Stimulated activated naive B cell treated with anti-CD40 and anti-IgM and Interleukin-4, amounts not matched to agents 10 μg/mL and 1 μg/mL and 100 μg/mL, for 72 hours (primary cell): Measurements from ENCODE around the gene SYN1.

Experiments used
- ATAC-seq, 2 donors: fragments of 150-1000 bp; cut with Tn5 transposase; replicated peaks; 2 replicates each; pipeline ENCODE4 v1.10.0; 2021; ENCODE audit warnings: moderate library complexity in 1 of 2
- DNase-seq: peaks from one replicate; pipeline ENCODE4 v3.0.0; 2021
- H3K27ac Mint-ChIP-seq: one replicate; pipeline ENCODE4 v1.8.0; 2022; ENCODE audit warnings: mild to moderate bottlenecking, mixed read lengths
- H3K27me3 Mint-ChIP-seq, 2 donors: one replicate each; pipeline ENCODE4 v1.8.0; 2022; ENCODE audit warnings: mixed read lengths in 2 of 2
- H3K36me3 Mint-ChIP-seq, 2 donors: one replicate each; pipeline ENCODE4 v1.8.0; 2022; ENCODE audit warnings: mixed read lengths in 2 of 2, mild to moderate bottlenecking in 1 of 2
- H3K4me1 Mint-ChIP-seq, 2 donors: one replicate each; pipeline ENCODE4 v1.8.0; 2022; ENCODE audit warnings: mixed read lengths in 2 of 2, mild to moderate bottlenecking in 1 of 2
- H3K4me3 Mint-ChIP-seq, 2 donors: one replicate each; pipeline ENCODE4 v1.8.0; 2022; ENCODE audit warnings: mild to moderate bottlenecking in 2 of 2, mixed read lengths in 2 of 2, moderate library complexity in 1 of 2
- H3K9me3 Mint-ChIP-seq, 2 donors: one replicate each; pipeline ENCODE4 v1.8.0; 2022; ENCODE audit warnings: mixed read lengths in 2 of 2, mild to moderate bottlenecking in 1 of 2

Gene SYN1

DNA sequence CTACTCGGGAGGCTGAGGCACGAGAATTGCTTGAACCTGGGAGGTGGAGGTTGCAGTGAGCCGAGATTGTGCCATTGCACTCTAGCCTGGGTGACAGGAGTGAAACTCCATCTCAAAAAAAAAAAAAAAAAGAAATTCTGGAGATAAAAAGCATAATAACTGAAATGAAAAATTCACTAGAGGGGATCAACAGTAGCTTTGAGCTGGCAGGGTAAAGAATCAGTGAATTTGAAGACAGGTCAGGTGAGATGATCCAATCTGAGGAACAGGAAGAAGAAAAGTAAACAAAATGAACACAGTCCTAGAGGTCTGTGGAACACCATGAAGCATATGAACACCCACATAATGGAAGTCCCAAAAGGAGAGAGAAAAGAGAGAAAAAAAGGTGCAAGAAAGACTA lies 22.4 kb downstream of the SYN1 start:
- H3K27me3 Mint-ChIP-seq, result no peaks in the 10 kb centered on the region
- peaks cover 5 to 22% of the 10 kb centered on the region in 2 donors for H3K9me3 Mint-ChIP-seq
- ATAC-seq (no peak), DNase-seq (no peak)
- H3K36me3 Mint-ChIP-seq, result peaks cover 0 to 4% of the 10 kb centered on the region in 2 donors
- no peak overlapping the region for H3K4me3 Mint-ChIP-seq
- H3K27ac Mint-ChIP-seq, result no peak overlapping the region
- no peaks in the 10 kb centered on the region for H3K4me1 Mint-ChIP-seq

DNA sequence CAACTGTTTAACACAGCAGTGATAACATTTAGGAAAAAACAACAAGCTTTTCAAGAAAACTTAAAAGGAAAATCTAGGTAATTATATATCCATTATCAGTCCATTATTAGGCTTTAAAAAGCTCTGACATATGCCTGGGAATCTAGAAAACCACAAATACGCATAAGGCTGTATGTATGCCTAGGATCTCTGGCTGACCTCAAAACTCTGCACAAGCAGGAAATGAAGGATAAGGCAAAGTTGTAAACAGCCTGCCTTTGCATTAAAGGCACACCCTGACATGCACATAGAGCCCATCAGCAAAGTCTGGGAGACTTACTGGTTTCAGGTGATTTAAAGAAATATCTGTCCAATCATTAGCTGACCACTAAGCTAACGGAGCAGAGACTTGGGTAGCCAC lies 23.4 kb downstream of the SYN1 start:
- no peaks in the 10 kb centered on the region for H3K27me3 Mint-ChIP-seq
- DNase-seq (no peak), ATAC-seq (no peak)
- no peaks in the 10 kb centered on the region for H3K4me1 Mint-ChIP-seq
- peaks cover 5 to 22% of the 10 kb centered on the region in 2 donors for H3K9me3 Mint-ChIP-seq
- peaks cover 0 to 4% of the 10 kb centered on the region in 2 donors for H3K36me3 Mint-ChIP-seq
- H3K27ac Mint-ChIP-seq, result no peak overlapping the region
- no peak overlapping the region for H3K4me3 Mint-ChIP-seq

DNA sequence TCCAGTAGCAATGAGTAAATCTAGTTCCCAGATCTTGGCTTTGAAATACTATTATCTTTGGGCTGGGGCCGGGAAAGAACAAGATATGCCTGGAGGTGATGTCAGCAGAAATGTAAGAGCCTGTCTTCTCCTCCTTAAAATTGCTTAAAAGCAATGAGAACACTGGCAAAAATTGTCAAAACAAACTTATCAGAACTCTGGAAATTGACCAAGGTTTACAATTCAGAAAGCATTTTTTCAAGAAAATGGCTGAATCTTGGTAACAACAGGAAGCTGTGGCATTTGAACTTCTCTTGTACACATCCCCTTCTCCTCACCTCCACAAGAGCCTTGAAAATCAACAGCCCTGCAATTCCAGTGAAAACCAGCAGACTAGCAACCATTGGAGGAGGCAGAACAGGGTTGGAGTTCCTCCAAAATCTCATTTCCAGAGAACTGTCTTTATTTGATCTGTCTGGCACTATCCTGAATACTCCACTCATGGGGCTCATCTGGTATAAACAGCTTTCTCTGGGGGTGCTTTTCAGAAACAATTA lies 23.9 kb downstream of the SYN1 start:
- H3K4me1 Mint-ChIP-seq, result no peaks in the 10 kb centered on the region
- no peak overlapping the region for H3K4me3 Mint-ChIP-seq
- ATAC-seq, result no peak
- no peaks in the 10 kb centered on the region for H3K27me3 Mint-ChIP-seq
- H3K9me3 Mint-ChIP-seq, result peaks cover 5 to 20% of the 10 kb centered on the region in 2 donors
- H3K36me3 Mint-ChIP-seq, result peaks cover 0 to 4% of the 10 kb centered on the region in 2 donors
- no peak for DNase-seq
- no peak overlapping the region for H3K27ac Mint-ChIP-seq

DNA sequence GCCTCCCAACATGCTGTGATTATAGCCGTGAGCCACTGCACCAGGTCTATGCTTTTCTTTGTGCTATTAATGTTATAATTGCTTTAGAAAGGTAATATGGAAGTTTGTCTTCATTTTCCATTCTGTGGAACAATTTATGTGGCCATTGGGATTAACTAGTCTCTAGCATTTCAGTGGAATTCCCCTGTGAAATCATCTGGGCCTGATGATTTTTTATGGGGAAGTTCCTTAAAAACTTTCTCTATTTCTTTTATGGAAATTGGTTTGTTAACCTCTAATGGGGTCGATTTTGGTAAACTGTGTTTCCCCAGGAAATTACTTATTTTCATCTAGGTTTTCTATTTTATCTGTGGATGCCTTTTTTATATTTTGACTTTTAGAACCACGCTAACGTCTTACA lies 26.1 kb downstream of the SYN1 start:
- H3K36me3 Mint-ChIP-seq, result peaks cover 0 to 4% of the 10 kb centered on the region in 2 donors
- H3K4me3 Mint-ChIP-seq, result no peak overlapping the region
- DNase-seq, result no peak
- no peaks in the 10 kb centered on the region for H3K4me1 Mint-ChIP-seq
- peaks cover 5 to 9% of the 10 kb centered on the region in 2 donors for H3K9me3 Mint-ChIP-seq
- no peaks in the 10 kb centered on the region for H3K27me3 Mint-ChIP-seq
- ATAC-seq, result no peak
- H3K27ac Mint-ChIP-seq, result no peak overlapping the region

DNA sequence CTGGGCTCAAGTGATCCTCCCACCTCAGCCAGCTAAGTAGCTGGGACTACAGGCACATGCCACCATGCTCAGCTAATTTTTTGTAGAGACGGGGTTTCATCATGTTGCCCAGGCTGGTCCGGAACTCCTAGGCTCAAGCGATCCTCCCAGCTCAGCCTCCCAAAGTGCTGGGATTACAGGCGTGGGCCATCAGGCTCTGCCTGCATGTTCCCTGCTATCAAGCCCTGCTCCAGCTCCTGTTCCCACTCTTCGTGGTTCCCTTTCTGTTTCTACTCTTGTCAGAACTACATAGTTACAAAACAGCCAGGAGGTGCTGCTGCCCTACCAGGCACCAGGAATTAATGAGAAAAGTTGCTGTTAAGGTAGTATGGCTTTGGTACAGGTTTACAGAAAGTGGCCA lies 28.7 kb downstream of the SYN1 start:
- H3K27ac Mint-ChIP-seq, result no peak overlapping the region
- no peak for ATAC-seq
- H3K9me3 Mint-ChIP-seq, result no peaks in the 10 kb centered on the region
- no peaks in the 10 kb centered on the region for H3K4me1 Mint-ChIP-seq
- DNase-seq, result no peak
- peaks cover 0 to under 1% of the 10 kb centered on the region in 2 donors for H3K27me3 Mint-ChIP-seq
- H3K36me3 Mint-ChIP-seq, result no peaks in the 10 kb centered on the region
- H3K4me3 Mint-ChIP-seq, result no peak overlapping the region

DNA sequence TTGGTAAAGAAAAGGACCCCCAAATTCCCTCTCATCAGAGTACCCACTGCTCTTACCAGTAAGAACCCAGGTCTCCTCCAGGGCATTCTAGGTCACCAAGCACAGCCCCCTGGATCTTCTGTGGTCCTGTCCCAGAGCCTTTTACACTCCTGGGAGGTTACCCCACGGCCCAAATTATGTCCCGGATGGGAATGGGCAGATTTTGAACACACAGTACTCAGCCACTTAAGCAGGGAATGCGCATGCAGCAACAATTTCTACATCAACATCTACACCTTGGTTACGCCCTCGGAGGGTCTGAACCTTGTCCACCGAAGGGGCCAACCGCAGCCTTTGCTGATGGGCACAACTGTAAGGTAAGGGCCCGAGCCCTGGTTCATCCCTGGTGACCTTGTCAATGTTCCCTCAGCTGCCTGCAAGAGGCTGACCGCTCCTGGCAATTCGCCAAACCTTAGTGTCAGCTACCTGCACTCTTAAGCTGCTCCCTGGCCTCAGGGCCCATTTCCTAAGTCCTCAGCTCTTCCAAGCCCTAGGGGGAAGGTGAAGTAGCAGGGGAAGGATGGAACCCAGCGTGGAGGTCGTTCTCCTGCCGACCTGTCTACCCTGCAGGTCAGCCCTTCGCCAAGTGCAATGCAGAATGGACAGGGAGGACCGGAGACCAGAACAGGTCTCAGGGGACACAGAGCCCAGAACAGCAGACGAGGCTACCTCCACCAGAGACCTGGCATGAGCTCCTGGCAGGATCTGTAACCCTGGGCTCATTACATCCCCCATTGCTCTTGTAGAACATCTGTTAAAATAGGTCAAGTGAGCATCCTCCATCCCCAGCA lies 31.5 kb downstream of the SYN1 start:
- ATAC-seq (no peak), DNase-seq (no peak)
- no peaks in the 10 kb centered on the region for H3K9me3 Mint-ChIP-seq
- H3K27ac Mint-ChIP-seq, result no peak overlapping the region
- no peak overlapping the region for H3K4me3 Mint-ChIP-seq
- peaks cover 6 to 9% of the 10 kb centered on the region in 2 donors for H3K4me1 Mint-ChIP-seq
- peaks cover 1 to 6% of the 10 kb centered on the region in 2 donors for H3K36me3 Mint-ChIP-seq
- peaks cover 0 to 10% of the 10 kb centered on the region in 2 donors for H3K27me3 Mint-ChIP-seq

DNA sequence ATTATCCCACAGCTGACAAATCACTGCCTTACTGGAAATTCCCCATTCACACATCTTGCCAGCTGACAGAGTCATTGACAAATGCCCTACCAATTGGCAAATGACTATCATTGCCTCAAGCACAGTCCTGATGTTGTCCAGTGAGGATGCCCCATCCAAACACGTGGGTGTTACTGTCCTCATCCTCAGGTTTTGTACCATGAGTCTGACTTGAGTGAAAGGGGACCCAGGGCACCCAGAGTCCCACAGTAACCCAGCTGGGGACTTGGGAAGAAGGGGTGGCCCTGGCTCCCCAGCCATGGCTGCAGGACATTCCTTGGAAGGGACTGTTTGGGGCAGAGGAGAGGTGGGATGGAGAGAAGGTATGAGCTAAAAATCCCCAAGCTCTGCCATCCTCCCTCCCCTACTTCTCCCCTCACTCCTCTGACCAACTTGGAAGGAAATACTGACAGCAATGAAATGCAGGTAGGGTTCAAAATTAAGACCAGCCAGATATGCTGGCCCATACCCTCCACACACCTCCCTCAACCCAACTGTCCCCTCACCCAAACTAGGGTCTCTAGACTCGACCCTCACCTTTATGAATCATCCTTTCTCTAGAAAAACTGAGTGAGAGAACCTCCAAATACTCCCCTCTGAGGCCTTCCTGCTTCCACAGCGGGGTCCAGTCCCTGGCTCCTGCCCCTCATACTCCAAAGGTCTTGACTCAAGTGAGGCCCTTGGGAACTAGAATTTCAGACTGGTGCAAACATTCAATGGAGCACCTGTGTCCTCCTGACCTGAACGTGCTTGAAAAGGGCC lies 32.4 kb downstream of the SYN1 start:
- Mint-ChIP-seq H3K36me3 (peaks cover 1 to 6% of the 10 kb centered on the region in 2 donors), H3K4me3 (no peak overlapping the region), H3K27ac (no peak overlapping the region), H3K4me1 (peaks cover 9 to 13% of the 10 kb centered on the region in 2 donors), H3K9me3 (no peaks in the 10 kb centered on the region), H3K27me3 (peaks cover 0 to 10% of the 10 kb centered on the region in 2 donors)
- ATAC-seq (no peak), DNase-seq (no peak)

DNA sequence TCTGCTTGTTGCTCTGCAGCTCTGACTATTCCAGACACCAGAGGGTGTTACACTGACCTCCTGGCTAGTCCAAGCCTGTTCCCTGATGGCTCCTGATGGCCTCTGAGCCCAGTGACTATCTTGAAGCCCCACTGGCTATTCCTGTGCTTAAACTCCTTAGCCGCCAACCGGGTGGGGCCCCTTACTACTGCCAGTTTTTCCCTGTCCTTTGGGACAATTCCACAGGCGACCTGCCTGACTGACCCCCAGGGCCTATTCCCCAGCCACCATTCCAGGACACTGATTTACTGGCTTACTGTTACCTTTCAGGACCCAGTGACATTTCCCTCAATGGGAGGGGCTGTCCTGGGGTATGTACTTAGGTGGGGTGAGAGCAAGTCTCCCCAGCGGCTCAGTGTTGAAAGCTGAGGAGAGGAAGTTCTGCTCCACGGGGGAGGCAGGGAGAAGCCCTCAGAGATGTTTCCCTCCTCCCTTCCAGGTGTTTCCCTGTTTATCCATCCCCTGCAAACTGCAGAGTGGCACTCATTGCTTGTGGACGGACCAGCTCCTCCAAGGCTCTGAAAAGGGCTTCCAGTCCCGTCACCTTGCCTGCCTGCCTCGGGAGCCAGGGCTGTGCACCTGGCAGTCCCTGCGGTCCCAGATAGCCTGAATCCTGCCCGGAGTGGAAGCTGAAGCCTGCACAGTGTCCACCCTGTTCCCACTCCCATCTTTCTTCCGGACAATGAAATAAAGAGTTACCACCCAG lies 33.4 kb downstream of the SYN1 start:
- DNase-seq, result no peak
- H3K4me3 Mint-ChIP-seq, result no peak overlapping the region
- H3K4me1 Mint-ChIP-seq, result peaks cover 14 to 21% of the 10 kb centered on the region in 2 donors
- no peaks in the 10 kb centered on the region for H3K9me3 Mint-ChIP-seq
- peaks cover 1 to 6% of the 10 kb centered on the region in 2 donors for H3K36me3 Mint-ChIP-seq
- H3K27me3 Mint-ChIP-seq, result peaks cover 0 to 10% of the 10 kb centered on the region in 2 donors
- no peak for ATAC-seq
- no peak overlapping the region for H3K27ac Mint-ChIP-seq

DNA sequence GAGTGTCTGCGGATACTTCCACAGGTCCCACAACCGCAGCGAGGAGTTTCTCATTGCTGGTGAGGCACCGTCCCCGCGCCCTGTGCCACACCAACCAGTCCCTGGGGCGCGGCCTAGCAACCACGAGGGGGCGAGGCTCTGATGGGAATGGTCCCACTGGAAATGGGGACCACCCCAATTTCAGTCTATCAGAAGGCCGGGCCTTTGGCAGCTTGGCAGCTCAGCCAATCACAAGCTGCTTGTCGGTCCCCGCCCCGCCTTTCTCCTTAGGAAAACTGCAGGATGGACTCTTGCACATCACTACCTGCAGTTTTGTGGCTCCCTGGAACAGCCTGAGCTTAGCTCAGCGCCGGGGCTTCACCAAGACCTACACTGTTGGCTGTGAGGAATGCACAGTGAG lies 34.4 kb downstream of the SYN1 start:
- DNase-seq (no peak), ATAC-seq (no peak)
- Mint-ChIP-seq H3K4me3 (no peak overlapping the region), H3K27ac (no peak overlapping the region), H3K4me1 (peaks cover 14 to 21% of the 10 kb centered on the region in 2 donors), H3K9me3 (no peaks in the 10 kb centered on the region), H3K36me3 (peaks cover 1 to 6% of the 10 kb centered on the region in 2 donors), H3K27me3 (peaks cover 0 to 10% of the 10 kb centered on the region in 2 donors)

DNA sequence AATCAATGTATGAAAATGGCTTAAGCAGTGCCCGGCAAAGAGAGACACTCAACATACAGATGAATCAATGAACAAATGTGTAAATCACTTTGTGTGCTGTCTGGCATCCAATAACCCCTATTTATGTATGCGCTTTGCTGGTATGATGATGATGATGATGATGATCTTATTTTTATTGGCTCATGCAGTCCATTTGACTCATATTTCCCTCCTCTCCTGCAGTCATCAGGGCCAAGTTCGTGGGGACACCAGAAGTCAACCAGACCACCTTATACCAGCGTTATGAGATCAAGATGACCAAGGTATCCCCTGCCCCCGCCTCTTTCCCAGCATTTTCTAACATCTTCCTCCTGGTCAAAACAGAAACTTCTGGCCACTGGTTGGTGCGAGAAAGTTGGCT lies 34.9 kb downstream of the SYN1 start:
- Mint-ChIP-seq H3K27me3 (peaks cover under 1 to 13% of the 10 kb centered on the region in 2 donors), H3K36me3 (peaks cover 1 to 6% of the 10 kb centered on the region in 2 donors), H3K4me1 (peaks cover 14 to 21% of the 10 kb centered on the region in 2 donors), H3K27ac (no peak overlapping the region), H3K4me3 (no peak overlapping the region), H3K9me3 (no peaks in the 10 kb centered on the region)
- DNase-seq (no peak), ATAC-seq (no peak)

DNA sequence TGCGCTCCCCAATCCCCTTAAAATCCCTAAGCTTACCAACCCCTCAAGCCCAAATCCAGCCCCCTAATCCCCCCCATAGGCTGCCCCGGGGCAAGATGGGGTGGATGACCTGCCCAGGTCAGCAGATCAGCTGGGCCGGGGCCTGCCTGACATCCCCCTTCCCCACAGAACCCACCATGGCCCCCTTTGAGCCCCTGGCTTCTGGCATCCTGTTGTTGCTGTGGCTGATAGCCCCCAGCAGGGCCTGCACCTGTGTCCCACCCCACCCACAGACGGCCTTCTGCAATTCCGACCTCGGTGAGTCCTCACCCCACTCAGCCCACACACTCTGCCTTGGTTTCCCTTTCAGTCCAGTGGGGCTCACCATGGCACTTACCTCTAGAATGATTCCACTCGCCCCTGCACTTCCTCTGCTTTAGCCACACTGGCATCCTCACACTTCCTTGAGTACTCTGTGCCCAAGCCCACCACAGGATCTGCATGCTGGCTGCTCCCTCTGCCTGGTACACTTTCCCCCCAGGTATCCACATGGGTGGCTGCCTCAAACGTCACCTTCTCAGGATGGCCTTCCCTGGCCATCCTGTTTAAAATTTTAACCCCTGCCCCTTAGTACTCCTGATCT lies 36.3 kb downstream of the SYN1 start:
- H3K27ac Mint-ChIP-seq, result no peak overlapping the region
- no peak for ATAC-seq
- peaks cover 17 to 25% of the 10 kb centered on the region in 2 donors for H3K4me1 Mint-ChIP-seq
- H3K4me3 Mint-ChIP-seq, result peak overlapping the region; percentile 12 to 75
- no peak for DNase-seq
- peaks cover 9 to 24% of the 10 kb centered on the region in 2 donors for H3K27me3 Mint-ChIP-seq
- no peaks in the 10 kb centered on the region for H3K9me3 Mint-ChIP-seq
- H3K36me3 Mint-ChIP-seq, result peaks cover 1 to 6% of the 10 kb centered on the region in 2 donors

DNA sequence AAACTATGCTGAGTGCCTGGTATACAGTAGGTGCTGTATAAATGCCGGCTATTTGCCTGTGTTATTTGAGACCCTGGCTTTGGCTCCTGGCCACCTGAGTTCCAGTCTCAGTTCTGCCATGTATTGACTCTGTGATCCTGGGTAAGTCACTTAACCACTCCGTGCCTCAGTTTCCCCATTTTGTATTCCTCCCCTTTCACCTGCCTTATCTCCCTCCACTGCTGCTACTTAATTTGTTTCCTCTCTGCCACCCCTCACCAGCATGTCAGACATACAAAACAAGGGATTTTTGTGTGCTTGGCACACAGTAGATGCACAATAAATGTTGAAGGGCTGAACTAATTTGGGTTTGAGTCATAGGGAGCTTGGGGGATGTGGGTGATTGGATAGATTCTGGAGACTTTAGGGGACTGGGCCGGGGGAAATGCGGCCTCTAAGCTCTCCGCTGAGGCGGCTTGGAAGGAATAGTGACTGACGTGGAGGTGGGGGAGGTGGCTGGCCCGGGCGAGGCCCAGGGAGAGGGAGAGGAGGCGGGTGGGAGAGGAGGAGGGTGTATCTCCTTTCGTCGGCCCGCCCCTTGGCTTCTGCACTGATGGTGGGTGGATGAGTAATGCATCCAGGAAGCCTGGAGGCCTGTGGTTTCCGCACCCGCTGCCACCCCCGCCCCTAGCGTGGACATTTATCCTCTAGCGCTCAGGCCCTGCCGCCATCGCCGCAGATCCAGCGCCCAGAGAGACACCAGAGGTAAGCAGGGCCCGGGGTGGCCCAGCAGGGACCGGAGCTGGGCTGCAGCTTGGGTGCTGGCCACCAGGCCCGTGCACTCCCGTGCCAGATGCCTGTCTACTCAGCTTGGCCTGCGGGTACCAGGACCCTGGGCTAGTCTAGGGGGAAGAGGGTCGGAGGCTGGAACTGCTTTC lies 37.7 kb downstream of the SYN1 start, which contains the start of gene TIMP1:
TSS of gene TIMP1 (plus strand) at position 706 of the 917 bp plus-strand sequence. CDS start 980 bp downstream, outside the sequence.
- Mint-ChIP-seq H3K4me1 (peaks cover 18 to 25% of the 10 kb centered on the region in 2 donors), H3K27ac (peak within 1 kb of the TSS; percentile 78), H3K4me3 (peak within 1 kb of the TSS; percentile 54 to 77), H3K9me3 (no peaks in the 10 kb centered on the region), H3K36me3 (peaks cover 1 to 6% of the 10 kb centered on the region in 2 donors), H3K27me3 (peaks cover 15 to 36% of the 10 kb centered on the region in 2 donors)
- ATAC-seq (peak; percentile 92 to 93), DNase-seq (peak; percentile 68)

DNA sequence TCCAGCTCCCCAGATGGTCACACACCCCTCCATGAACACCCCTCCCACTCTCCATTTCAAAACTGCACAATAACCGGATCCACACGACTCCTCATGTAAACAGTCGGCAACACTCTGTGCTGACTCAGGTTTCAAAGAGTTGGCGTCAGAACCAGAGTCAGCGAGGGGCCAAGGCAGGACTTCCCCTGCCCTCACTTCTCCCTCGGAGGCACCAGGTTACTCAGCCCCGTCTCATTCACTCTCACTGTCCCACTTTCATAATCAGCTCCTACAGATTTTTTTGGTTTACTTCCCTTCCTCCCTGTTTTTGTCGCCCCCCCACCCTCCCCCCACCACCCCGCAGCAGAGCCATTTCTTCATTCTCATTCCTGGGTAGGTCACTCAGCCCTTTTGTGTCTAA lies 40.1 kb downstream of the SYN1 start:
- peaks cover 18 to 25% of the 10 kb centered on the region in 2 donors for H3K4me1 Mint-ChIP-seq
- peaks cover 15 to 42% of the 10 kb centered on the region in 2 donors for H3K27me3 Mint-ChIP-seq
- no peak for DNase-seq
- no peak overlapping the region for H3K27ac Mint-ChIP-seq
- ATAC-seq, result peak in 1 of 2 donors; percentile 41
- no peak overlapping the region for H3K4me3 Mint-ChIP-seq
- peaks cover 1 to 3% of the 10 kb centered on the region in 2 donors for H3K36me3 Mint-ChIP-seq
- H3K9me3 Mint-ChIP-seq, result no peaks in the 10 kb centered on the region
